GM21381 (cell line): Measurements from ENCODE around the gene GRK5.

Source experiments
- ATAC-seq: cut with Tn5 transposase; IDR thresholded peaks from one replicate; pipeline ENCODE4 v1.9.1; 2021; ENCODE audit warnings: mild to moderate bottlenecking, moderate library complexity; ENCODE audit not compliant: unreplicated experiment

GRK5 gene

DNA sequence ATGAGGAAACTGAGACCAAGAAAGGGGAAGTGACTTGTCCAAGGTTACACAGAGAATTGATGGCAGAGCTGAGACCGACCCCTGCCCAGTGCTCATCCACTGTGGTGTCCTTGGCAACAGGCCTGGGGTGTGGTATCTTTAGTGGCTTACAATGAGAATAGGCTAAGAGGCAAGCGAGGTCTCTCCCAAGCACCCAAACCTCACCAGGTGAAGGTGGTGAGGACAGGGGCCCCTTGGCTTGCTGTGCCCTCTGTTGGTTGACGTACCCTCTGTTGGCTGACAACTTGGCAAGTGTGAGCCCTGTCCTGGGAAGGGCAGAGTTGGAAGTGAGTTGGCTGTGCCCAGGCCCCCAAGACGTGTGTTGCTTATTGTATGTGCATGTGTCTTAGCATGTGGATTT is 166.9 kb downstream of the GRK5 start:
- ATAC-seq, result no peak

- ATAC-seq, result no peak
These were observed 168.4 kb downstream of the GRK5 start for GRCh38 chr10:119375574-119376272.

GRCh38 chr10:119377451-119377957 is 170.1 kb downstream of the GRK5 start:
- no peak for ATAC-seq

DNA sequence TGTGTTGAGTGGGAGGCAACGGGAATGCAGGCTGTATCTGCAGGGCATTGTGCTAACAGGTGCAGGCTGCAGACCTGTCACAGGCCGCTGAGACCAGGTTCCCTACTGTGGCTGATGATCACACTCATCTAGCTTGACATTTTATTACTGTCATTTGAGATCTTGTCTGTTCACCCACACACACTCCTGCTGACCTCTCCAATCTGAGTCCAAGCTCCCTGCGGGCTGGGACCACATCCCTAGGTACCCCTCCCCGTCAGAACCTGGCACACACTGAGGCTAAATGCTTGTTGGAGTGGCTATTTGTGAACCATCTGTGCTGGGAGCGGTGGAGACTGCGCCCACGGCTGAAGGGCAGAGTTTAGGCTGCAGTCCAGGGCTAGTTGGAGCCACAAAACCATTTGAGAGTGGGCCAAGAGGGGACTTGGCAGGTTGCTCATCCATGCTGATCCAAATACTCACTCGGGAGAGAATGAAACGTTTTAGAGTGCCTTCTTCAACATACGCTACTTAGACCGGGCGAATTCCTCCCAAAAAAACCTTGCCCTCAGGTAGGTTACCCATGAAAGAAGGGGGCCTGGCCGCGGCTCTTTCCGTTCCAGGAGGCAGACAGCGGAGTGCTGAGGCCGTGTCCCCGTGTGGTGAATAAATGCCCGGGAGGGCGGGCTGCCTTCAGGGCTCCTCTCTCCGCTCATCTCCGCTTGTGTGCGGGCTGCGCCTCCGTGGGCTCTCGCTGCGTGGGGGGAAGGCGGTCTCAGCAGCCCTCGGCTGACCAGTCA is 170.8 kb downstream of the GRK5 start:
- ATAC-seq, result no peak

DNA sequence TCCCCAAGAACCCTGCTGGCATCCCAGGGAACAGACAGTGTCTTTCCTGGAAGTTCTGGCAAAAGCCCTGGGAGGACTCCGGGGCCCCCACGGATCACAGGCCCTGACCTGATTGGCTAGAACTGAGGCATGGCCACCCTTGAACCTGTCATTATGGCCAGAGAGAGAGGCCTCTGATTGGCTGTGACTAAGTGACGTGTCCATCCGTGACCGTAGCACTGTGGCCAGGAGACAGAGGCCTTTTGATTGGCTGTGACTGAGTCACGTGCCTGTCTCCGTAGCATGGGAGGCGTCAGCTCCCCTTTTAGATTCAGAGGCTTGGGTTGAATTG is 171.3 kb downstream of the GRK5 start:
- ATAC-seq, result no peak

- ATAC-seq, result no peak
These were observed 172.2 kb downstream of the GRK5 start for GRCh38 chr10:119379466-119380071.

DNA sequence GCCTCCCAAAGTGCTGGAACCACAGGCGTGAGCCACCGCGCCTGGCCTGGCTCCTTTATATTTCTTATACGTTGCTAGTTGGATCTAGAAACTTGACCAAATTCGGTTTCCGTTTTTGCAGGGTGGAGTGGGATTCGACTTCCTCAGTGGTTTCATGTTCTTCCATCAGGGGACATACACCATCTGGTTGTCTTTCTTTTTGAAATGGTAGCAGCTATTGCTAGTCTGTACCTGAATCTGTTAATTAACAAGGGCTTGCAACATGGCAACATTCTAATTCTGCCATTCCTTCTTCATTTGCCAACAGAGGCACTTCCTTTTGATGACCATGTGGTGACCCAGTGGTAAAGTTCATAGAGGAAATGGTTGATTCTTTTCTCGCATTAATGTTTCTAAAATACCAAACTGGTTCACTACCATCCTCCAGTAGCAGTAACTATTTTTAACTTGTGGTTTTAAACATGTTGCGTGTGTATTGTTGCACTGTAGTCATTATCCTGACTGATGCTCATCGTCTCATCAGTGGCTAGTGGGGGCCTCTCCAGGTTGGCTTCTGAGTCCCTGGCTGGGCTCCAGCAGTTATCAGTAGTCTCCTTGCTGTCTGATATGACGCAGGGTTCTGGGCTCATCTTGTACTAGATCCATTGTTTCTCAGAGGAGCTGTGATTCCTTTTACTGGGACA is 175.9 kb downstream of the GRK5 start:
- ATAC-seq, result no peak

- no peak for ATAC-seq
These were observed 176.8 kb downstream of the GRK5 start for GRCh38 chr10:119384127-119384526.

GRCh38 chr10:119386666-119387065 is 179.3 kb downstream of the GRK5 start:
- no peak for ATAC-seq

GRCh38 chr10:119388849-119389345 is 181.5 kb downstream of the GRK5 start:
- ATAC-seq, result no peak

DNA sequence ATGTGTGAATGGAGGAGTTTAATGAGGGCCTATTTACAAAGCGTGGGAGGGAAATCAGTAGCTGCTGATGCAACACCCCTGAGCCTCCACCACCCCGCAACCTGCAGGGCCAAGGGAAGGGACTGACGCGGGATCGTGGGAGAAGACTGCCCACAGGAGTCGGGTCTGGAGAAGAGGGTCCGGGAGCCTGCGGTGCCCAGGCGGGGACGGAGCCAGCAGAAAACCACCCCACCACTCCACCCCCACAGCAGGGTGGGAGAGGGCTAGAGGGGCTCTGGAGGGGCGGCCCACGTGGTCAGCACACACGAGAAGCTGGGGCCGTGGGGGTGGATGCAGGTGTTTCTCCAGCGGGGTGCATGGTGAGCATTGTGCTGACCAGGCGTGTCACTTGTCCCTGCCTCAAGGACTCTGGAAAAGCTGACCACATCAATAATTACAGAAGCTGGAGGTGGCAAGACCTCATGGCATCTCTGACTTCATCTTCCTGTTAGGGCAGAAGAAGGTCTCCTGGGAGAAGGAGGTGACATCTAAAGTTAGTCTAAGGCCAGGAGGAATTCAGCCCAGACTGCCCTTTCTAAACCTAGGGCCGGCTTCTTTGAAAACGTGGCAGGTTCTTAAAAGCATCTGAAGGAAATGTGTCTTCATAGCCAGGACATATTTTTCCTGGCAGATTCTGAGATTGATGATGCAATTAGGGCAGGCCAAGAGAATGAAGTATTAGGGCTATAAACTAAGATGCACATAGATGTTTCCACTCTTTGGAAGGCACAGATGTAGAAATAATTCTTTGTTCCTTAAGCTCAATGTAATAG is 184.3 kb downstream of the GRK5 start:
- no peak for ATAC-seq

GRCh38 chr10:119393019-119393418 is 185.6 kb downstream of the GRK5 start:
- ATAC-seq, result no peak

GRCh38 chr10:119393421-119393820 is 186.1 kb downstream of the GRK5 start:
- ATAC-seq, result no peak

GRCh38 chr10:119393845-119394244 is 186.5 kb downstream of the GRK5 start:
- no peak for ATAC-seq

DNA sequence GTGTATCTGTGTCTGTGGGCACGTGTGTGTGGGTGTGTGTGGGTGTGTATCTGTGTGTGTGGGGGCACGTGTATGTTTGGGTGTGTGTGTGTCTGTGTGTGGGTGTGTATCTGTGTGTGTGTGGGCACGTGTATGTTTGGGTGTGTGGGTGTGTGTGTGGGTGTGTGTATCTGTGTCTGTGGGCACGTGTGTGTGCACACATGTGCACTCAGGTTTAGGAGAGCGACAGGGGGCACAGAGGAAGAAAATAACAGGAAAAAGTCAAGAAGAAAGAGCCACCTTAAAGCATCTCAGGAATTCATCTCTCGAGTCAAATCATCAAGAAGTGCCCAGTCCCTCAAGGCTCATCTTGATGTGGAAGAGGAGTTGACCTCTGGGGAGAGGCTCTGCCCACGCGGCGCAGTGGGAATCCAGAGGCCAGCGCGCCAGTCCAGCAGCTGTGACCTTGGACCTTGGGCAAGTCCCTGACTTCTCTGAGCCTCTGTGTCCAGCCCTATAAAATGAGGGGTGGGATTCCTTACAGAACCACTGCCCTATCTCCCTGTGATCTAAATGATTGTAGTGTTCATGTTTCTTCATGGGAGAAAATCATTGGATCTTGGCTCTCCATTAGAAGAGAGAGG is 187.4 kb downstream of the GRK5 start:
- ATAC-seq, result no peak

DNA sequence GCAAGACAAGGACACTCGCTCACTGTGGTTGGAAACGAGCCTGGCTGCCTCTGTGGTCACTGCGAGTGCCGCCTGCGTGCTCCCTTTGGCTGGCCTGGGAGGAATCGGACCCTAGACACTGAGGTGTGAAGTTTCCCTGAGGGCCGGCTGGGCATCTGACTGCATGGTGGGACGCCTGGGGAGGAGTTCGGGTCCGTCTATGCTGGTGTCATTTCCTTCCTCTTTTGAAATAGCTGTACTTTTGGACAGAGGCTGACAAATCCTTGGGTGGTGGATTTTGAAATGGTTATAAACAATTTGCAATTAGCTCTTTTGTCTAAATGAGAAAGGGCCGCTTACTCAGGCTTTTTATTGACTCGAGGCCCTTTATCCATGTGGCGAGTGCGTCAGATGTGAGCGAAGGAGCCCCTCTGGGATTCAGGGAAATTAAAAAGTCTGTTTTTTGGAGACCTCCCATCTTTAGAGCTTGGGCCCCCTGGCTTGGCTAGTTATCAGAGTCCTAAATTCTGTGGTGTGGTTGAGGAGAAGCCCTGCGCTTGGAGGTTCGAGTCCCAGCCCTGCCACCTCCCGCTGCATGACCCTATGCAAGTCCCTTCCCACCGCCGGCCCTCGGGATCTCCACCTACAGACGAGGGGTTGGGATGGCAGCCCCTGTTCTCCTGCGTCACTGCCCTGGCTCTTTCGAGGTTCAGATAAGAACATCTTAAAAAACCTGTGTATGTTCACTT is 188.1 kb downstream of the GRK5 start:
- ATAC-seq, result no peak

GRCh38 chr10:119396008-119396708 is 188.8 kb downstream of the GRK5 start:
- no peak for ATAC-seq

- no peak for ATAC-seq
These were observed 189.3 kb downstream of the GRK5 start for GRCh38 chr10:119396709-119397071.

DNA sequence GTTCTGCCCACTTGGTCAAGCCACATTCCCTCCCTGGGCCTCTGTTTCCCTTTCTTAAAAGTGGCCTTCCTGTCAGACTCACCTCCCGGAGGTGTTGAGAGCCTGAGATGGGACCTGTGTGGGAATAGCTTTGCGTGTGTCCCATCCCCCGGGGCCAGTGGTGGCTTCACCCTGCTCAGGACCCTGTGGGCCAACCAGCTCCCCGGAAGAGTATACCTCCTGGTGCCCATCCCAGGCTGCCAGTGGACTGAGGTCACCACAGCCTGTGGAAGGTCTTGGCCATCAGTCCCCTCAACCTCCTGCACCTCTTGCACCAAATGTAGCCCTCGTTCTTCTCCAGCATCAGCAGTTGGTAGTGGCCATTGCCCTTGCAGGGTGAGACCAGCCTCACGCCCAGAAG is 190.0 kb downstream of the GRK5 start:
- no peak for ATAC-seq
